ENCODE results near the gene ARHGAP10.

GRCh38 chr4:147788791-147789190 lies 56.9 kb downstream of the ARHGAP10 start:
- TF ChIP-seq CTCF (IDR thresholded peaks at IDR 0.05; ENCODE audit: low read depth, low read length, poor library complexity, severe bottlenecking) (no peak), EZH2phosphoT487 (IDR thresholded peaks at IDR 0.05; ENCODE audit: borderline replicate concordance, low read length) (no peak)
